NT2/D1 (cell line): Measurements from ENCODE around the gene QRSL1.

Experiments
- DNase-seq: peaks from one replicate; pipeline ENCODE4 v3.0.0-alpha.2; 2011; ENCODE audit warnings: low read depth, low spot score
- H3K27me3 ChIP-seq: 2 replicates; pipeline ENCODE4 v1.6.0; 2011; ENCODE audit warnings: mild to moderate bottlenecking; ENCODE audit not compliant: insufficient read length, insufficient read depth
- H3K36me3 ChIP-seq: 2 replicates; pipeline ENCODE4 v1.6.1; 2011; ENCODE audit warnings: mild to moderate bottlenecking, low read length, mixed read lengths; ENCODE audit not compliant: insufficient read depth, insufficient read length
- H3K4me1 ChIP-seq: 2 replicates; pipeline ENCODE4 v1.5.1; 2011; ENCODE audit not compliant: insufficient read depth, insufficient read length
- H3K4me3 ChIP-seq: 2 replicates; pipeline ENCODE4 v1.5.1; 2011; ENCODE audit warnings: low read depth; ENCODE audit not compliant: insufficient read length
- H3K9ac ChIP-seq: 2 replicates; pipeline ENCODE4 v1.6.0; 2011; ENCODE audit warnings: low read depth; ENCODE audit not compliant: insufficient read length
- H3K9me3 ChIP-seq: 2 replicates; pipeline ENCODE4 v1.5.1; 2011; ENCODE audit warnings: mild to moderate bottlenecking, low read length; ENCODE audit not compliant: insufficient read depth
- SUZ12 ChIP-seq: IDR thresholded peaks from 2 replicates; pipeline ENCODE4 v1.6.1; 2011; ENCODE audit not compliant: insufficient read length, insufficient read depth; ENCODE audit errors: extremely low read depth
- YY1 ChIP-seq: IDR thresholded peaks from 2 replicates; pipeline ENCODE4 v1.6.1; 2011; ENCODE audit not compliant: insufficient read length, insufficient read depth
- ZNF274 ChIP-seq: IDR thresholded peaks from 2 replicates; pipeline ENCODE4 v1.6.1; 2011; ENCODE audit warnings: mild to moderate bottlenecking, low read depth, low read length

Gene QRSL1

GRCh38 chr6:106608080-106608668 lies 21.2 kb upstream of the QRSL1 start:
- no peak for DNase-seq
- no peak overlapping the region for H3K9ac ChIP-seq

GRCh38 chr6:106609699-106610098 lies 19.7 kb upstream of the QRSL1 start:
- H3K9ac ChIP-seq: no peak overlapping the region
- H3K4me3 ChIP-seq: no peak overlapping the region
- H3K4me1 ChIP-seq: no peaks in the 10 kb centered on the region
- peaks cover 3% of the 10 kb centered on the region for H3K36me3 ChIP-seq
- H3K27me3 ChIP-seq: no peaks in the 10 kb centered on the region
- H3K9me3 ChIP-seq: no peaks in the 10 kb centered on the region
- TF ChIP-seq SUZ12: no peak
- no peak for TF ChIP-seq YY1
- TF ChIP-seq ZNF274: no peak
- DNase-seq: no peak

More at GRCh38 chr6:106608080-106608668, 21.2 kb upstream of the QRSL1 start:
- H3K9me3 ChIP-seq: no peaks in the 10 kb centered on the region
- no peaks in the 10 kb centered on the region for H3K4me1 ChIP-seq
- no peak for TF ChIP-seq SUZ12
- TF ChIP-seq YY1: no peak
- no peak for TF ChIP-seq ZNF274
- H3K36me3 ChIP-seq: peaks cover 3% of the 10 kb centered on the region
- no peaks in the 10 kb centered on the region for H3K27me3 ChIP-seq
- H3K4me3 ChIP-seq: no peak overlapping the region

- TF ChIP-seq ZNF274 (no peak), YY1 (no peak), SUZ12 (no peak)
These were observed 18.3 kb upstream of the QRSL1 start for GRCh38 chr6:106611030-106611429.

GRCh38 chr6:106612671-106613416 lies 16.5 kb upstream of the QRSL1 start:
- no peaks in the 10 kb centered on the region for H3K9me3 ChIP-seq
- peaks cover 3% of the 10 kb centered on the region for H3K36me3 ChIP-seq
- no peak overlapping the region for H3K9ac ChIP-seq
- DNase-seq: no peak
- no peak for TF ChIP-seq YY1
- no peak for TF ChIP-seq ZNF274
- TF ChIP-seq SUZ12: no peak
- no peaks in the 10 kb centered on the region for H3K27me3 ChIP-seq
- H3K4me1 ChIP-seq: no peaks in the 10 kb centered on the region
- H3K4me3 ChIP-seq: no peak overlapping the region

More at GRCh38 chr6:106611030-106611429, 18.3 kb upstream of the QRSL1 start:
- Histone ChIP-seq H3K9ac (no peak overlapping the region), H3K9me3 (no peaks in the 10 kb centered on the region), H3K4me3 (no peak overlapping the region), H3K36me3 (peaks cover 3% of the 10 kb centered on the region), H3K4me1 (no peaks in the 10 kb centered on the region), H3K27me3 (no peaks in the 10 kb centered on the region)
- no peak for DNase-seq

GRCh38 chr6:106613590-106613989 lies 15.8 kb upstream of the QRSL1 start:
- no peaks in the 10 kb centered on the region for H3K9me3 ChIP-seq
- no peaks in the 10 kb centered on the region for H3K4me1 ChIP-seq
- peak overlapping the region; percentile 32 for H3K9ac ChIP-seq
- H3K27me3 ChIP-seq: no peaks in the 10 kb centered on the region
- peaks cover 3% of the 10 kb centered on the region for H3K36me3 ChIP-seq
- TF ChIP-seq ZNF274 (no peak), YY1 (no peak), SUZ12 (no peak)
- H3K4me3 ChIP-seq: no peak overlapping the region
- DNase-seq: peak; percentile 44

GRCh38 chr6:106614166-106614565 lies 15.2 kb upstream of the QRSL1 start:
- no peak for DNase-seq
- Histone ChIP-seq H3K4me3 (no peak overlapping the region), H3K9me3 (no peaks in the 10 kb centered on the region), H3K27me3 (no peaks in the 10 kb centered on the region), H3K9ac (no peak overlapping the region), H3K4me1 (no peaks in the 10 kb centered on the region), H3K36me3 (peaks cover 4% of the 10 kb centered on the region)
- TF ChIP-seq ZNF274 (no peak), SUZ12 (no peak), YY1 (no peak)

- H3K9me3 ChIP-seq: no peaks in the 10 kb centered on the region
- no peak overlapping the region for H3K4me3 ChIP-seq
- DNase-seq: peak; percentile 69
- H3K4me1 ChIP-seq: no peaks in the 10 kb centered on the region
- no peaks in the 10 kb centered on the region for H3K27me3 ChIP-seq
- peaks cover 5% of the 10 kb centered on the region for H3K36me3 ChIP-seq
- H3K9ac ChIP-seq: no peak overlapping the region
- TF ChIP-seq YY1: no peak
- TF ChIP-seq SUZ12: no peak
- TF ChIP-seq ZNF274: no peak
These were observed 14.7 kb upstream of the QRSL1 start for GRCh38 chr6:106614592-106615257.
